GM21423 (cell line): ENCODE results near the gene ZNF184.

Experiments
- ATAC-seq: cut with Tn5 transposase; IDR thresholded peaks from one replicate; pipeline ENCODE4 v1.9.1; 2021; ENCODE audit warnings: mild to moderate bottlenecking, moderate library complexity; ENCODE audit not compliant: unreplicated experiment

ZNF184 gene

DNA sequence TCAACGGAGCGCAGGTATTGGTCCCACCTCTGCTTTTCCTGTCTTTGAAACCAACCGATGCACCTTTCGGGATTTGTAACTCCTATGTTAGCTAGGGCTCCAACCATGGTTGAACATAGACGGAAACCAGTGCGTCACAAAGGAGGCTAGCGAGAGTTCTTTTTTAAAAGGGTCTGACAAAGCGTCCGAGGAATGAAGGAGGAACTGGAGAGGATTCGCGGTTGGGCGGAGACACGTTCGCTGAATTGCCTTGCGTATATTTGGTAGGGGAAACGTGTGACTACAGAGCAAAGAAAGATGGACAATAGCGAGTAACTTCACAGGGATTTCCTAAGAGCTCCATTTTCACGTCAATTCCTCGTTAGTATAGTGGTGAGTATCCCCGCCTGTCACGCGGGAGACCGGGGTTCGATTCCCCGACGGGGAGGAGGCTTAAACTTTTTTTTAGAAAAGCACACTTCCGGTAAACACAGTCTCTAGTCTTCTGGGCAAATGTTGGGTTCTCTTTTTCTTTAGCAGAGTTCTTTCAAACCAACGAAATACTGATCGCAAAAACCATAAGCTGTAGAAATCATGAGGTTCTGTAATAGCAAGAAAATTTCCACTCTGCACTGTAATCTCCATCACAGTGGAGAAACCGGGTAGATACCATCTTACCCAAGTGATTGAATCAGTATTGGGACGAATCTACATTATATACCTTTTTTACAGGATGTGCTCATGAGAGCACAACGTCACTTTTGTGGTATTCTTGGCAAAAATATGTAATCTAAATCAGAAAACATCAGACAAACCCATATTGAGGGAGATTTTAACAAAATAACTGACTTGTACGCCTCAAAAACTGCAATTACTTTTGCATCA lies 6.6 kb upstream of the ZNF184 start:
- peak; percentile 64 for ATAC-seq

DNA sequence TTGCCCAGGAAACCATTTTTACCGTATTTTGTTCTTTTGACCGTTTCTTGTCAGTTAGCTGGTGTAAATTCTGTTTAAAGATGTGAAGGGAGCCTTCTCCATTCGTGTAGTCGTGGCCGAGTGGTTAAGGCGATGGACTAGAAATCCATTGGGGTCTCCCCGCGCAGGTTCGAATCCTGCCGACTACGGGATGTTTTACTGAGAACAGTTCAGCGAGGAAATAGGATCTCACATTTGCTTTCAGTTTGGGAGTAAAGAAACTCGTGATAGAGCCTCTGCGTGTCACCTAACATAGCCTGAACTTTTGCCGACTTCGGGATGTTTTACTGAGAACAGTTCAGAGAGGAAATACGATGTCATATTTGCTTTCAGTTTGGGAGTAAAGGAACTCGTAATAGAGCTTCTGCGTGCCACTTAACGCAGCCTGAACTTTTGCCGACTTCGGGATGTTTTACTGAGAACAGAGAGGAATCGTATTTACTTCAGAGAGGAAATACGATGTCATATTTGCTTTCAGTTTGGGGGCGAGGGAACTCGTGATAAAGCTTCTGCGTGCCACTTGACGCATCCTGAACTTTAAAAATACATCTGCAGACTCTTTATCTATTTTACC lies 5.9 kb upstream of the ZNF184 start:
- peak; percentile 55 for ATAC-seq

DNA sequence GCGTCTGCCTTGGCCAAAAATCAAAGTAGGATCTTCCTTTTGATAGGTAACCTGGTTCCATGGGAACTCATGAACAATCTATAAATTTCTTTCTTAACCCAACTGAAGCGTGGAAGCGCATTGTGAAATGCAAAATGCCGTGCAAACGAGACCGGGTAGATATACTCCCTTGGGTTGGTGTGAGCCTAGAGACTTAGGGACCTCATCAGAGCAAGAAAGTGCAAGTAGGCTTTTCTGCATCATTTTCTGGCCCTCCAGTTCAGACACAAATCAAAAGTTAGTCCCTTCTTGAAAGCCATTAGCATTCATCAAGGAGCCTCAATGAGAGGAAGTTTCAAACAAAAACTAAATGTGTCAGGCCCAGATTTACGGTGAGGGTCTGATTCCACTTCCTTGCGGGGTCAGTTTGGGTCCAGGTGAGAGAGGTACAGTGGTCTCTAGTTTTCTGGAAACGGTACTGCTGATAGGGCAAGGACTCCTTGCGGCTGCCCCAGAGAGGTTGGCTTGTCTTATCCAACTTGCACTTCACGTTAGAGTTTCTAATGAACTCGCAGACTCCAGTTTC lies 5.3 kb upstream of the ZNF184 start:
- peak; percentile 23 for ATAC-seq

DNA sequence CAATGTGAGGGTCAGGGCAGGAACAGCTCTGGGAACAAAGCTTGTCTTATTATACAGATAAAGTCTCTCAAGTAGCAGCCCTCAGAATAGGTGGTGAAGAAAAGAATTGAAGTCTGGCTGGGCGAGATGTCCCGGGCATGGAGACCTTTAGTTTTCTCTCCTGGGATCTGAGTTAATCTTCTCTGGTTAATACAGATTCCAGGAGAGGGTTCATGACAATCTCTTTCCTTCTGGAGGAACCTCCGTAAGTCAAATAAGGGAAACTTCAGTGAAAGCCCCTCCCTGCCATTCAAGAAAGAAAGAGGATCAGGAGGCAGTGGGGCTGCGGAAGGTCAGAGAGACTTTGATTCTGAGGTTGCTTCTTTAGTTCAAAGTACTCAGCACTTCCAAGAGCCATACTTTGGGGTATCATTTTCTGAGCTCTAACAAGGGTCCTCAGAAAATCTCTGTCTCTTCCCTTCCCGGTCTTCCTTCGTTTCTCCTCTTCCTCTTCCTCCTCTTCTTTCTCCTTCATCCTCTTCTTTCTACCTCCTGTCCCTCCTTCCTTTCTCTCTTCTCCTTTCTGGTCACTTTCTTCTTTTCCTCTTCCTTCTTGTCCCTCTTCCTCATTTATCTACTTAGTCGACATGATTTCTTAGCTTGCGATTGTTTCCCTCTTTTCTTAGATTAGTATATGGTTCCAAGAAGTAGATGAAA lies 4.6 kb upstream of the ZNF184 start:
- no peak for ATAC-seq

DNA sequence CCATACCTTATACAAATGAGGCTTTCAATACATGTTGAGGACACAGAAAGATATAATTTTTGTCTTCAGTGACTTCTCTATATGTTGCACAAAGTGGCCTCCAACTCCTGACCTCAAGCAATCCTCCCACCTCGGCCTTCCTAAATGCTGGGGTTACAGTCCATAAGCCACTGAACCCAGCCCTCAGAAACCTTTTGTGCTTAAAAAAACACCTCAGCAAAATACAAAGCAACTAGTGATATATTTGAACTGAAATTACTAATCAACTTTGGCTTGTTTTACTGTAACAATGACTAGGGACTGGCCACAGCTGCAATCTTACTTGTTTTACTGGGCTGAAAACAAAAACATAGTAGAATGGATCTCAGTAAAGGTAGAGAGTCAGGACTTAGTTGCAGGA lies 3.2 kb upstream of the ZNF184 start:
- ATAC-seq, result no peak

DNA sequence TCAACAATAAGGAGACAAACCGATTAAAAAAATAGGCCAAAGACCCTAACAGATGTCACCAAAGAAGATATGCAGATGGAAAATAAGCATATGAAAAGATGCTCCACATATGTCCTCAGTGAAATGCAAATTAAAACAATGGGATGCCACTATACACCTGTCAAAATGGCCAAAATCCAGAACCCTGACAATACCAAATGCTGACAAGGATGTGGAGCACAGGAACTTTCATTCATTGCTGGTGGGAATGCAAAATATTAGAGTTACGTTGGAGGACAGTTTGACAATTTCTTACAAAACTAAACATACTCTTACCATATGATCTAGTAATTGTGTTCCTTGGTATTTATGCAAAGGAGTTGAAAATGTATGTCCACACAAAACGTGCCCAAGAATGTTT lies 1.8 kb upstream of the ZNF184 start:
- no peak for ATAC-seq

DNA sequence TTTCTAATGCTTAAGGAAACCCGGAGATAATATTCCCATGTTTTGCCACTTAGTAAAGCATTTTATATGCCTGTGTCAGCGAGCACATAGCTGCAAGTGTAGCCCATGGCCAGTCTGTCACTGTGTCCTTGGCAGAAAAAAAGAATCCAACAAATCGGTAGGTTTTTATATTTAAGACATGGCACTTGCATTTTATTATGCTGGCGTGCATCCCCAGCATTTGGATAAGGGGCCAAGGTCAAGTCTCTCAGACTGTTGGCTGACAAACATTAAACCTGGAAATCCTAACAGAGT lies 1.2 kb upstream of the ZNF184 start:
- no peak for ATAC-seq

DNA sequence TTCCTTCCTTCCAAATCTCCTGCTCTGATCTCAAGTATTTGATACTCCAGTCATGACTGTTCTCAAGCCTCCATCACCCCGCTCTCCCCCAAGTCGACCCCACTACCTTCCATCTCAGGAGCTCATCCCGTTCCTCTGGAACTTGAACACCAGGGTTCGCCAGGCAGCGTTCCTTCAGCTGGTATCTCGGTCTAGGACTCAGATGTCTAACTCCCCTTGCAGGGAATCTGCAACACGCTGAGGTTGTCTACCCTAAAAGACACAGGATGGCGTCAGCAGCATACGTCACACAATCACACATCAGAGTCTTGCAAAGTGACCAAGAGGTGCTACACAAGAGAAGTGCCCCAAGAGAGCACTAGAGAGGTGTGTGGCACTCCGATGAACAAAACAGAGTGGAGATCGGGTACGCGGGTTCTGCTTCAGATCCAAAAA lies 706 bp downstream of the ZNF184 start:
- ATAC-seq, result peak; percentile 37

DNA sequence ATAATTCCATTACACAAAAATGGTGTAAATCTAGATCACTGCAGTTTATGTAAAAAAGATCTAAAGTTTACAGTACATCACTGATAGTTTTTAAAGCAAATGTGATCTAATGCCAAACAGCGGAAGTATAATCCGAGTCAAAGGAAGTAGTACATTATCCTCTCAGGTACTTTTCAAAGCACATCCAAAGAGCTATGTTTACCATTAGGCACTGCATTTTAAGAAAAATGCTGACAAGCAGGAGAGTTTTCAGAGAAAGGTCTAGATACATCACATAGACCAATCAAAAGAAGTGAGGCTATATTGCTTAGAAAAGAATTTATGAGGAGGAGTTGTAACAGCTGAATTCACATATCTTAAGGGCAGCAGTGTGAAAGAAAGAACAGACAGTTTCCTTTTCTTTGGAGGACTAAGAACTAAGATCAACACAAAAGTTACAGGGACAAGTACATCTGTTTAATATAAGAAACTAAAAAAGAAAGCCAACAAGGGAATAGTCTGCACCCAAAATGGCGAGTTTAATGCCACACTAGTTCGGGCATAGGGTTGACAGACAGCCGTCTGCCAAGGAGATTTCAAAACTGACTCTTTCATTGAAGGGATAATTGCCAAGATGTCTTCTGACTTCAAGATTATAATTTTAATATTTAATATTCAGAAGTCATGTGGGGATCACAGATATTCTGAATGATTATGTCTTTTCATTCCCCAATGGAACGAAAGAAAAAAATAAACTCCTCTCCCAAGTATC lies 1.4 kb downstream of the ZNF184 start:
- no peak for ATAC-seq

DNA sequence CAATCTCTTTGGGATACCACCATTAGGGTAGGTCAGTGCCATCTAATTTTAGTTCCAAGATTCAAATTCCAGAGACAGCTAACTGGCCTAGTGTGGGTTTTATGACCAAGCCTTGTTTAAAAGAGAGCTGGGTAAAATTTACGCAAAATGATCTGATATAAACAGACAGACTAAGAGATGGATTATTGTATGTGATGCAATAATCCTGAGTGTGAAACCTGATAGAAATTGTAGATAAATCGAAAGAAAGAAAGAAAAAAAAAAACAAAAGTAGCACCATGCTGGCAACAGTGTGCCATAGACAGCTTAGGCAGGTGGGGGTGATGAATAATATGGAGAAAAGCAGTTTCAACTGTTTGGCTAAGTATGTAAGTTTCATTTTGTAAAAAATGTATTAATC lies 2.9 kb downstream of the ZNF184 start:
- no peak for ATAC-seq

DNA sequence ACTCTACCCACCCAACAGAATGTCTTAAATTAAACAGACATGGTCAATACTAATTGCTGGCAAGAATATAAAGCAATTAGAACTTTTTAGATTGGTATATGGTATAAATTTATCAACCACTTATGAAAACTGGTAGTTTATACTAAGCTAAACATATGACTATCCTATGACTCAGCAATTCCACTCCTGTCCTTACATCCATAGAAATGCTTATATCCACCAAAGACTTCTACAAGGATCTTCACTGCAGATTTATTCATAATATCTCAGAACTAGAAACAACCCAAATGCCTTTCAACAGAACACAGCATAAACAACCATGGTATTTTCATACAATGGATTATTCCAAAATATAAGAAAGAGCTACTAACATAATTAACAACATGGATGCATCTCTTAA lies 4.6 kb downstream of the ZNF184 start:
- no peak for ATAC-seq

DNA sequence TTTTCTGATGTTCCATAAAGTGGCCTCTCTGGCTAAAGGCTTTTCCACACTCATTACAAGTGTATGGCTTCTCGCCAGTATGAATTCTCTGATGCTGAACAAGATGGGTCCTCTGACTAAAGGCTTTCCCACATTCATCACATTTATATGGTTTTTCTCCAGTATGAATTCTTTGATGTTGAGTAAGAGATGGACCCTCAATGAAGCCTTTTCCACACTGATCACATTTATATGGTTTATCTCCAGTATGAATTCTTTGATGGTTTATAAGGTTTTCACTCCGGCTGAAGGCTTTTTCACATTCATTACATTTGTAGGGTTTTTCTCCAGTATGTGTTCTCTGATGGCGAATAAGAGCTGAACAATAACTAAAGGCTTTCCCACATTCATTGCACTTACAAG lies 20.4 kb downstream of the ZNF184 start:
- ATAC-seq, result no peak

DNA sequence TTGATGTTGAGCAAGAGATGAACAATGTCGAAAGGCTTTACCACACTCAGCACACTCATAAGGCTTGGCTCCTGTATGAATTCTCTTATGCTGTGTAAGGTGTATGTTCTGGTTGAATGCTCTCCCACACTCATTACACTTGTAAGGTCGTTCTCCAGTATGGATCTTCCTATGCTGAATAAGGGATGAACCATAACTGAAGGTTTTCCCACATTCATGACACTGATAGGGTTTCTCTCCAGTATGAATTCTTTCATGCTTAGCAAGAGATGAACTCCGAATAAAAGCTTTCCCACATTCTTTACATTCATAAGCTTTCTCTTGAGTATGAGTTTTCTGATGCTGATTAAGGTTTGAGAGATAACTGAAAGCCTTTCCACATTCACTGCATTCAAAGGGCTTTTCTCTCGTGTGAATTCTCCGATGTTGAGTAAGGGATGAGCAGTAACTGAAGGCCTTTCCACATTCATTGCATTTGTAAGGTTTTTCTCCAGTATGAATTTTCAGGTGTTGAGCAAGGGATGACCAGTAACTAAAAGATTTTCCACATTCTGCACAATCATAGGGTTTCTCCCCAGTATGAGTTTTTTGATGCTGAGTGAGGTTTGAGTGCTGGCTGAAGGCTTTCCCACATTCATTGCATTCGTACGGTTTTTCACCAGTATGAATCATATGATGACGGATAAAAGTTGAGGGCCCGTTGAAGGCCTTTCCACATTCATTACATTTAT lies 21.1 kb downstream of the ZNF184 start:
- ATAC-seq, result no peak

DNA sequence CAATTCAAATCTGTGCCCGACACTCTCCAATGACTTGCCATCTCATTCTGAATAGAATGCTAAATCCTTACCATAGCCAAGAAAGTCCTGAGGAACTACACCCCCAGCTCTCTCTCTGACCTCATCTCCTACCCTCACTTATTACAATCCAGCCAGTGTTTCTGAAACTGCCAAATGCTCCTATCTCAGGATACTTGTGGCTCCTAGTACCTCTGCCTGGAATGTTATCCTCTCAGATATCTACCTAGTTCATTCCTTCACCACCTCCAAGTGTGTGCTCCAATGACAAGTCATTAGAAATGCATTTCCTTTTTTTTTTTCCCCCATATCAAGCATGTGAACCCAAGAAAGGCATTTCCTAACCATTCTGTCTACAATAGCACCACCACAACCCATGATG lies 24.4 kb downstream of the ZNF184 start:
- no peak for ATAC-seq

DNA sequence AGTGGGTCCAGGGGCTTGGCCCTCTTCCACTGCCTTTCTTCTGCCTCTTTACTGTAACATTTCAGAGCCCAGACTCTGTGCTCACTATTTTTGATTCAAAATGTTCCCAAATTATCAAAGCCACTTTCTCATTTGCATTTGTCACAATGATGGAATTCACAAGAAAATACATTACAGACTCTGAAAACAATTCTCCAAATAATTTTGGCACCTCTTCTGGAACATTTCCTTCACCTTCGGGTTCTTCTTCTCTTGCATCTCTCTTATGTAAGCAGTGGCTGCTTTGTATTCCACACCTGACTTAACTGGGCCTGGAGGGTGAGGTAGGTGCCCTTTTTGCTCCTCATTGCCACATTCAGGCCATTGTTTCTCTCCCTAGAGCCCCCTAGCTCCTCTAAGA lies 30.0 kb downstream of the ZNF184 start:
- no peak for ATAC-seq

DNA sequence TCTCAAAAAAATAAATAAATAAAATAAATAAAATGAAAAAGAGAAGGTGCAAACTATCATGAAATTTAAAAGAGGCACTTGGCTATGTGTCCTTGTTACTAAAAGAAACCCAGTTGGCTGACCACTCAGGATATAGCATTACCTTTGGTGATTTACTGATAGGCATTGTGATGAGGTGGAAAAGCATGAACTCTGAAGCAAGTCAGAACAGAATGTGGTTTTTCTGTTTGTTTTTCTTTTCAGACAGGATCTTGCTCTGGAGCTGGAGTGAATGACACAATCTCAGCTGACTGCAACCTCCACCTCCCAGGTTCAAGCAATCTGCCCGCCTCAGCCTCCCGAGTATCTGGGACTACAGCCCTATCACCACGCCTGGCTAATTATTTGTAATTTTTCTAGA lies 31.9 kb downstream of the ZNF184 start:
- no peak for ATAC-seq

DNA sequence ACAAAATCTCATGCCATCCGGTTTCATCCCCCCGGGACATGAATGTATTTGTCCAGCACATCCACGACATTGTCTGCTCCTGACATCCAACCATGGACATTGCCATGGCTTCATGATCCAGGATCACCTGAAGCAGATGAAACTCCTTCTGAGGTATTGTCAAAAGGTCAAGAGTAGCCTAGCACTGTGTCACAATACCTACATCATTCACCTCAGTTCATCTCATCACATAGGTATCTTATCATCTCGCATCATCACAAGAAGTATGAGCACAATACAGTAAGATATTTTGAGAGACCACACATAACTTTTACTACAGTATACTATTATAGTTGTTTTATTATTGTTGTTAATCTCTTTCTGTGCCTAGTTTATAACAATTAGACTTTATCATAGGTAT lies 33.5 kb downstream of the ZNF184 start:
- no peak for ATAC-seq

DNA sequence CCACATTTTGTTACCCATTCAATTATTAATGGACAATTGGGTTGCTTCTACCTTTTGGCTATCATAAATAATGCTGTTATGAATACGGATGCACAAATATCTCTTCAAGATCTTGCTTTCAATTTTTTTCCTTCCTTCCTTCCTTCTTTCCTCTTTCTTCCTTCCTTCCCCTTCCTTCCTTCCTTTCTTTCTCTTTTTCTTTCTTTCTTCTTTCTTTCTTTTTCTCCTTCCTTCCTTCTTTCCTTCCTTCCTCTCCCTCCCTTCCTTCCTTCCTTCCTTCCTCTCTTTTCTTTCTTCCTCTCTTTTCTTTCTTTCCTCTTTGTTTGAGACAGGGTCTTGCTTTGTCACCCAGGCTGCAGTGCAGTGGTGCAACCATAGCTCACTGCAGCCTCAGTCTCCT lies 39.2 kb downstream of the ZNF184 start:
- ATAC-seq, result no peak

DNA sequence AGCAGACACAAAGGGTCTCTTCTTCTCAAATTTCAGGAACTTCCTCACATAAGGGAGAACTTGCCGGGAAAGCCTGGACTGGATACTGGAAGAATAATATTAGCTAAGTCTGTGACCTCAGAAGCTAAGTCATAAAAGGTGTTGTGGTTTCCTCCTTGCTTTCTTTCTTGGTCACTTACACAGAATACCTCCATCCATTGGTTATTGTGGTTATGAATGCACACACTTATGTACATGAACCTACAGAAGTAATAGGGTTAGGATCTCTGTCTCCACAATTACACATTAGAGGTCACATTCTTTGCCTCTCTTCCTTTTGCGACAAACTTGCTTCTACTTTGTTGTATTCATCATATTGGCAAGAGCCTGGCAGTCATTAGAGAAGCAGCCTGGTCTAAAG lies 43.9 kb downstream of the ZNF184 start:
- ATAC-seq, result no peak

DNA sequence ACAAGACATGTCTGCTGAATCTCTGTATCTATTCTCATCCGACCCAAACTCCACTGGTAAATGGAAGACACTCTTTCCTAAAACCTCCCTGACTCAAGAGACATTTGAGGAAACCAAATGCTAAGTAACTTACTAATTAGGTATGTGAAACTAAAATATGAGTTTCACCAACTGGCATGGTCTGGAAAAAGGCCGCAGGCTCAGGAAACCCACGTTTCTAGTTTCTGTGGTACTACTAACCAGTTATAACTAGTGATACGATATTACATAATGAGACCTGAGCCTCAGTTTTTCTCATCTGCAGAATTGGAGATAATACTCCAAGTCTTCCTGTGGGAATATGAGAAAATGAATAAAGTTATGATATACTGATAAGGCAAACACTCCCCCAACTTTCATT lies 44.4 kb downstream of the ZNF184 start:
- ATAC-seq, result no peak
